ENCODE results near the gene DCST2.

The DCST2 gene

DNA sequence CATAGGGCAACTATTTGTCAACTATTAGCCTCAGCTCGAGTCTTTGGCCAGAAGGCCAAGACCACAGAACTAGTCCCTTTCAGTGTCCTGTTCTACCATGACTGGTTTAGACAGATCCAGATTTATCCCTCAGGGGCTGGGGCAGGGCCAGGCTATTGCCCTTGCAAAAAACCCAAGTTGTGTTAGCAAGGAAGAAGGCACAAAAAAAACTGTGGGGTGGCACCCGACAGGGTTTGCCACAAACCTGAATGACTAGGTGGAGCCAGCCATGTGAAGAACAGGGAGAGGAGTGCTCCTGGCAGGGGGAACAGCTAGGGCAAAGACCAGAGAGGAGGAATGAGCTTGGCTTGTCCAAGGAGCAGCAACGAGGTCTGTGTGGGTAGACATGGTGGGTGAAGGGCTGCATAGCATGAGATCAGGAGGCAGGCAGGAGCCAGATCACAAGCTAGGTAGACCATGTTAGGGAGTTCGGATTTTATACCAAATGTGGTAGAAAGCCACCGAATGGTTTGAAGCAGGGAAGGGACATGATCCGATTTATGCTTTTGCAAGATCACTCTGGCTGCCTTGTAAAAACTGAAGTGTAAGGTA, 4.4 kb upstream of the DCST2 start:
- no peaks in the 10 kb centered on the region for H3K9me3 ChIP-seq (ENCODE audit: severe bottlenecking)
- TF ChIP-seq CTCF (IDR thresholded peaks at IDR 0.05; ENCODE audit: low read depth, low read length): no peak
- H3K27ac ChIP-seq: no peak overlapping the region
- H3K27me3 ChIP-seq (ENCODE audit: insufficient read depth, low read depth, severe bottlenecking): no peaks in the 10 kb centered on the region
- DNase-seq: no peak
- no peaks in the 10 kb centered on the region for H3K36me3 ChIP-seq
- H3K4me3 ChIP-seq (ENCODE audit: low read depth, low read length): no peak overlapping the region

DNA sequence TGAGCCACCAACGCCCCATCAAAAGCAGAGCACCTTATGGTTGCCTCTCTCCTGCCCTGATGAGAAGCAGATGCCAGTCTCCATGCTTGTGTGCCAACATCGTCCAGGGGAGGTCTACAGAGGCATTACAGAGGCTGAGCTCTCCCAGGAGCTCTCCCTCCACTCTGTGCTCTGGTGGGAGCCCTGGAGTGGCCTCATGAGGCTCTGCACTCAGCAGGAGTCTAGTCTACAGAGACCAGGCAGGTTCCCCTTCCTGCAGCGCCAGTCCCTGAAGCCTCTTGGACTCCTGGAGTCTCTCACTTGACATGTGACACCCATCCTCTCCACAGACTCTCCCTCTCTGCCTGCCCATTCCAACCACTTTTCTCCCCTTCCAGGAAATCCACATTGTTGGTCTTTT, 3.5 kb upstream of the DCST2 start:
- H3K4me3 ChIP-seq (ENCODE audit: low read depth, low read length): no peak overlapping the region
- no peaks in the 10 kb centered on the region for H3K36me3 ChIP-seq
- no peaks in the 10 kb centered on the region for H3K27me3 ChIP-seq (ENCODE audit: insufficient read depth, low read depth, severe bottlenecking)
- TF ChIP-seq CTCF (IDR thresholded peaks at IDR 0.05; ENCODE audit: low read depth, low read length): no peak
- H3K9me3 ChIP-seq (ENCODE audit: severe bottlenecking): no peaks in the 10 kb centered on the region
- no peak overlapping the region for H3K27ac ChIP-seq
- no peak for DNase-seq

GRCh38 chr1:155035936-155036335, 2.4 kb upstream of the DCST2 start:
- H3K36me3 ChIP-seq: no peaks in the 10 kb centered on the region
- H3K27ac ChIP-seq: no peak overlapping the region
- no peaks in the 10 kb centered on the region for H3K27me3 ChIP-seq (ENCODE audit: insufficient read depth, low read depth, severe bottlenecking)
- H3K9me3 ChIP-seq (ENCODE audit: severe bottlenecking): no peaks in the 10 kb centered on the region
- DNase-seq: no peak
- TF ChIP-seq CTCF (IDR thresholded peaks at IDR 0.05; ENCODE audit: low read depth, low read length): no peak
- H3K4me3 ChIP-seq (ENCODE audit: low read depth, low read length): no peak overlapping the region

DNA sequence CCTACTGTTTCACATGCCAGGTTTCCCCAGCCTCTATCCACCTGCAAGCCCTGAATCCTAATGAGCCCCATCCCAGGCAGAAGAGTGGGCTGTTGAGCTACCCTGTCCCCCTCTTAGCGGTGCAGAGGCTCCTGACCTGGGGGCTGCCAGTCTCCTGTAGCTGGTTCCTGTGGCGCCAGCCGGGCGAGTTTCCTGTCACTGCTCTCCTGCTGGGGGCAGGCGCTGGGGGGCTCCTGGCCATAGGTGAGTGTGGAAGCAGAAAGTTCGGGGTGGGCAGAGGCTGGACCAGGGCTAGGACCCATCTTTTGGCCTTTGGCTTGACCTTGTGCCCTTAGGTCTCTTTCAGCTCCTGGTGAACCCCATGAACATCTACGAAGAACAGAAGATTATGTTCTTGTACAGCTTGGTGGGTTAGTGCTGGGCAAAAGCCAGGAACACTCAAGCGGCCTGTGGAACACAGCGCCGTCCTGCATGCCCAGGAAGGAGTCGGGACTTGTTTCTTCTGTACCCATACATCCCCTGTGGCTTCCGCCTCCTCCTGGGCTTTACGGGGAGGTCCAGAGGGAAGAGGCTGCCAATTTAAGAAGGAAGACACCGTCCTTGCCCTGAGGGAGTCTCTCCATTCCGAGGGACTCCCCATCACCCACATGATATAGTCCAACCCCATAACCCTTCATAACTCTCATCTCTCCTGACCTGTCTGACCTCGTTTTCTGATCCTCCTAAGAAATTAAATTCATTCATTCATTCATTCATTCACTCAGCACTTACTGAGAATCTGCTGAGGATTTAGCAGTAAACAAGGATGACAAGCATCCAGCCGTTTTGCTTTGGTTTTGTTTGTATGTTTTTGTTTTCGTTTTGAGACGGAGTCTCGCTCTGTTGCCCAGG, 982 bp upstream of the DCST2 start:
- Histone ChIP-seq H3K9me3 (ENCODE audit: severe bottlenecking) (no peaks in the 10 kb centered on the region), H3K27me3 (ENCODE audit: insufficient read depth, low read depth, severe bottlenecking) (no peaks in the 10 kb centered on the region), H3K27ac (no peak overlapping the region), H3K36me3 (no peaks in the 10 kb centered on the region), H3K4me3 (ENCODE audit: low read depth, low read length) (no peak overlapping the region)
- no peak for TF ChIP-seq CTCF (IDR thresholded peaks at IDR 0.05; ENCODE audit: low read depth, low read length)
- DNase-seq: no peak

GRCh38 chr1:155032886-155033285, 695 bp downstream of the DCST2 start:
- H3K27me3 ChIP-seq (ENCODE audit: insufficient read depth, low read depth, severe bottlenecking): no peaks in the 10 kb centered on the region
- H3K36me3 ChIP-seq: no peaks in the 10 kb centered on the region
- no peaks in the 10 kb centered on the region for H3K9me3 ChIP-seq (ENCODE audit: severe bottlenecking)
- no peak overlapping the region for H3K27ac ChIP-seq
- H3K4me3 ChIP-seq (ENCODE audit: low read depth, low read length): no peak overlapping the region
- DNase-seq: no peak
- TF ChIP-seq CTCF (IDR thresholded peaks at IDR 0.05; ENCODE audit: low read depth, low read length): no peak

Measured in WERI-Rb-1 (cell line).